Measurements from ENCODE around the gene ZNF813. TPM values are rescaled to one million over a fixed set of nuclear protein-coding genes. Genes with fewer than 3 reads are reported as not detected.

Gene ZNF813
- total and polyA plus RNA-seq, 9 of the 15 experiments (the other 6 are each of a cell fraction or from before 2014, with no cell fraction given) = 1.3 to 8.0 (median 5.3) TPM

GRCh38 chr19:53517114-53517741, 49.7 kb downstream of the ZNF813 start (continued):
- TF ChIP-seq TAF1 (IDR thresholded peaks at IDR 0.05; ENCODE audit: control insufficient read depth, extremely low read depth, insufficient read depth, low read length, severe bottlenecking) (no peak), MECOM (CRISPR knock-in tag; IDR thresholded peaks at IDR 0.05) (peak; percentile 93), KDM5B (IDR thresholded peaks at IDR 0.05; ENCODE audit: insufficient replicate concordance, low read depth, low read length) (no peak), TCFL5 (CRISPR knock-in tag; conservative IDR thresholded peaks at IDR 0.05) (peak; percentile 86), ZNF143 (CRISPR knock-in tag; IDR thresholded peaks at IDR 0.05) (no peak), SIN3A (IDR thresholded peaks at IDR 0.05; ENCODE audit: borderline replicate concordance in 2 of 2, control insufficient read depth in 1 of 2, low read depth in 2 of 2, low read length in 2 of 2) (no peak), CSDE1 (IDR thresholded peaks at IDR 0.05) (no peak), ZBTB49 (CRISPR knock-in tag; IDR thresholded peaks at IDR 0.05; ENCODE audit: borderline replicate concordance) (no peak), CHD2 (IDR thresholded peaks at IDR 0.05; ENCODE audit: low read depth, low read length) (no peak), ZNF124 (CRISPR knock-in tag; IDR thresholded peaks at IDR 0.05) (no peak), CHD4 (IDR thresholded peaks at IDR 0.05; ENCODE audit: insufficient read depth, insufficient replicate concordance, low read depth, low read length, poor library complexity, severe bottlenecking) (no peak), BRD4 (IDR thresholded peaks at IDR 0.05) (no peak), ARID1B (IDR thresholded peaks at IDR 0.05) (peak; percentile 87), BCOR (IDR thresholded peaks at IDR 0.05) (no peak), HMG20B (CRISPR knock-in tag; IDR thresholded peaks at IDR 0.05) (no peak), ZBTB34 (CRISPR knock-in tag; IDR thresholded peaks at IDR 0.05) (peak; percentile 74; the same call in 1 of the 2 replicates), TGIF2 (CRISPR knock-in tag; IDR thresholded peaks at IDR 0.05) (no peak), ZBTB17 (CRISPR knock-in tag; IDR thresholded peaks at IDR 0.05) (peak; percentile 95), FOXM1 (IDR thresholded peaks at IDR 0.05; ENCODE audit: low read depth) (peak; percentile 65; the same call in 1 of the 2 replicates), FOXM1 (CRISPR knock-in tag; IDR thresholded peaks at IDR 0.05; ENCODE audit: low read depth) (no peak), CBX2 (IDR thresholded peaks at IDR 0.05; ENCODE audit: insufficient read depth, low read length, poor library complexity, severe bottlenecking) (no peak), FOXK2 (conservative IDR thresholded peaks at IDR 0.05 in 1 of 2, IDR thresholded peaks at IDR 0.05 in 1 of 2; ENCODE audit: low read depth in 2 of 2) (no peak)
- TF ChIP-seq, protein P1, sequence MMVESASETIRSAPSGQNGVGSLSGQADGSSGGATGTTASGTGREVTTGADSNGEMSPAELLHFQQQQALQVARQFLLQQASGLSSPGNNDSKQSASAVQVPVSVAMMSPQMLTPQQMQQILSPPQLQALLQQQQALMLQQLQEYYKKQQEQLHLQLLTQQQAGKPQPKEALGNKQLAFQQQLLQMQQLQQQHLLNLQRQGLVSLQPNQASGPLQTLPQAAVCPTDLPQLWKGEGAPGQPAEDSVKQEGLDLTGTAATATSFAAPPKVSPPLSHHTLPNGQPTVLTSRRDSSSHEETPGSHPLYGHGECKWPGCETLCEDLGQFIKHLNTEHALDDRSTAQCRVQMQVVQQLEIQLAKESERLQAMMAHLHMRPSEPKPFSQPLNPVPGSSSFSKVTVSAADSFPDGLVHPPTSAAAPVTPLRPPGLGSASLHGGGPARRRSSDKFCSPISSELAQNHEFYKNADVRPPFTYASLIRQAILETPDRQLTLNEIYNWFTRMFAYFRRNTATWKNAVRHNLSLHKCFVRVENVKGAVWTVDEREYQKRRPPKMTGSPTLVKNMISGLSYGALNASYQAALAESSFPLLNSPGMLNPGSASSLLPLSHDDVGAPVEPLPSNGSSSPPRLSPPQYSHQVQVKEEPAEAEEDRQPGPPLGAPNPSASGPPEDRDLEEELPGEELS (CRISPR knock-in tag; IDR thresholded peaks at IDR 0.05; ENCODE audit: borderline replicate concordance) = no peak

Measured in K562 (cell line).